Esophagus squamous epithelium (tissue), 5 donors: ENCODE data around the gene TUT1. TPM values are rescaled to one million over a fixed set of nuclear protein-coding genes. Genes with fewer than 3 reads are reported as not detected.
A peak's percentile ranks its signal among the peaks of the same experiment; 100 is the strongest.

ENCODE experiments used
- DNase-seq: peaks from one replicate; lab custom pipeline; 2025; lab: John Stamatoyannopoulos, UW
- H3K27ac ChIP-seq, 4 donors: fragments of 200-600 bp; sonication (generic); one replicate each; pipeline ENCODE4 v1.5.1; 2016 to 2019; ENCODE audit warnings: mild to moderate bottlenecking in 1 of 4
- H3K27me3 ChIP-seq, 4 donors: fragments of 200-600 bp; sonication (generic); 1 replicate in 3 of 4; 2 replicates in 1 of 4; pipeline versions ENCODE4 v1.5.1 to v1.6.0; 2017 to 2021; ENCODE audit warnings: antibody characterized with exemption in 1 of 4
- H3K36me3 ChIP-seq, 3 donors: fragments of 200-600 bp; sonication (generic); one replicate each; pipeline ENCODE4 v1.5.1; 2016 to 2019
- H3K4me1 ChIP-seq, 3 donors: fragments of 200-600 bp; sonication (generic); one replicate each; pipeline ENCODE4 v1.5.1; 2017 to 2019
- H3K4me3 ChIP-seq, 4 donors: fragments of 200-600 bp; sonication (generic); 1 replicate in 3 of 4; 2 replicates in 1 of 4; pipeline ENCODE4 v1.5.1; 2016 to 2019; ENCODE audit warnings: mild to moderate bottlenecking in 2 of 4, moderate library complexity in 1 of 4
- H3K9me3 ChIP-seq, 3 donors: fragments of 200-600 bp; sonication (generic); one replicate each; pipeline ENCODE4 v1.5.1; 2016 to 2019
- POLR2A ChIP-seq, 4 donors: fragments of 450-650 bp; IDR thresholded peaks; one replicate each; pipeline ENCODE4 v1.6.1; 2017; ENCODE audit warnings: antibody characterized with exemption in 4 of 4, mild to moderate bottlenecking in 4 of 4, moderate library complexity in 3 of 4
- WGBS, 2 donors: methylation state at CpG; one replicate each; pipeline ENCODE4 v1.1.5; 2018; 5-methylcytosine and 5-hydroxymethylcytosine counted together
- intact Hi-C: fragments of 100-400 bp; cut with DNase I; formaldehyde crosslinking; loops from one replicate; pipeline ENCODE4 v1.15.0; 2022
- total RNA-seq, 4 donors: library from RNA; depleted of rRNA; stranded (reverse); fragments of >200 nt; gene quantifications; one replicate each; pipeline ENCODE4 v1.1.0, GENCODE V29; 2016
- TF ChIP-seq, protein P1 (sequence below), 6 experiments: fragments of 450-650 bp in 4 of 6; fragments of 200-600 bp in 2 of 6; sonication (generic) in 2 of 6; IDR thresholded peaks; one replicate each; pipeline ENCODE4 v1.5.1; 2016 to 2019; ENCODE audit warnings: antibody characterized with exemption in 6 of 6, mild to moderate bottlenecking in 4 of 6, moderate library complexity in 4 of 6
- donor health status: DM: yes; HTN: yes; CAD: no.

TUT1 gene, protein sequence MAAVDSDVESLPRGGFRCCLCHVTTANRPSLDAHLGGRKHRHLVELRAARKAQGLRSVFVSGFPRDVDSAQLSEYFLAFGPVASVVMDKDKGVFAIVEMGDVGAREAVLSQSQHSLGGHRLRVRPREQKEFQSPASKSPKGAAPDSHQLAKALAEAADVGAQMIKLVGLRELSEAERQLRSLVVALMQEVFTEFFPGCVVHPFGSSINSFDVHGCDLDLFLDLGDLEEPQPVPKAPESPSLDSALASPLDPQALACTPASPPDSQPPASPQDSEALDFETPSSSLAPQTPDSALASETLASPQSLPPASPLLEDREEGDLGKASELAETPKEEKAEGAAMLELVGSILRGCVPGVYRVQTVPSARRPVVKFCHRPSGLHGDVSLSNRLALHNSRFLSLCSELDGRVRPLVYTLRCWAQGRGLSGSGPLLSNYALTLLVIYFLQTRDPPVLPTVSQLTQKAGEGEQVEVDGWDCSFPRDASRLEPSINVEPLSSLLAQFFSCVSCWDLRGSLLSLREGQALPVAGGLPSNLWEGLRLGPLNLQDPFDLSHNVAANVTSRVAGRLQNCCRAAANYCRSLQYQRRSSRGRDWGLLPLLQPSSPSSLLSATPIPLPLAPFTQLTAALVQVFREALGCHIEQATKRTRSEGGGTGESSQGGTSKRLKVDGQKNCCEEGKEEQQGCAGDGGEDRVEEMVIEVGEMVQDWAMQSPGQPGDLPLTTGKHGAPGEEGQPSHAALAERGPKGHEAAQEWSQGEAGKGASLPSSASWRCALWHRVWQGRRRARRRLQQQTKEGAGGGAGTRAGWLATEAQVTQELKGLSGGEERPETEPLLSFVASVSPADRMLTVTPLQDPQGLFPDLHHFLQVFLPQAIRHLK
- total RNA-seq: 10 to 100 TPM in 1 of 4 donors, 1 to 10 TPM in 3; 5.0 to 12.7 (median 8.0) TPM

DNA sequence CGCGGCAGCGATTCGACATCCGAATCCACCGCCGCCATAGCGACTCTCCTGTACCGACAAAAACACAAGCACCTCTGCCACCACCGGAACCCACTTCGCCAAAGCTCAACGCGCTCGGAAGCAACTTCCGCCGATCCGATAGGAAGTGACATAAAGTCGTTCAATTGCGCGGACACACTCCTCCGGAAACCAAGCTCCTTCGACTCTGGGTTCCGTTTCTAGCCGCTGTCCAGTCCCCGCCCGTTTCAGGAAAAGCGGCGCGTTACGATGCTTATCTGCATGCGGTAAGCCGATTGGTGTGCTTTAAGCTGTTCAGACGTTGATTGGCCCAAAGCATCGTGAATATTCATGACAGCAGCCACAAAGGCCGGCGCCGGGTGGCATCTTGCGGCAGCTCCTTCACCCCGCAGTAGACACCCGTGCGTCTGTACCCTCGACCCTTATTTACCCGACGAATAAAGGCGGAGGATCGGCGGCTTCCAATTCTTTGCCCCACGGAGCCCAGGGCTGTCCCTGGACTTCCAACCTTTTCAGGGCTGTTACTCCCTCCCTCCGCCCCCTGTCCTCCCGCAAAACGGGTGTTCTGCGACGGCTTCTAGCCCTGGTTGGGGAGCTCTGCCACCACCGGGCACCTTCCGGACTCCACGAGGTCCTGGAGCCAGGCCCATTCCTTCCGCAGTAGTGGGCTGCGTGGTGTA lies at the start of gene TUT1:
Gene TUT1 (minus strand): TSS at position 76 of the 698 bp plus-strand sequence. CDS start 38 bp downstream, at position 38.
- Histone ChIP-seq H3K27me3 (no peaks in the 10 kb centered on the region), H3K4me3 (peak within 1 kb of the TSS; percentile 52 to 84 (median 75)), H3K9me3 (no peaks in the 10 kb centered on the region), H3K36me3 (peaks cover 22 to 66% (median 26%) of the 10 kb centered on the region in 3 donors), H3K27ac (peak within 1 kb of the TSS; percentile 88 to 97 (median 96)), H3K4me1 (peaks cover 16 to 54% (median 24%) of the 10 kb centered on the region in 3 donors)
- 1% methylated on average over 16 to 19 of the region's 58 CpGs for WGBS, 2 donors
- peak; percentile 89 for DNase-seq
- intact Hi-C loops: no loop called here
- TF ChIP-seq, protein P1, sequence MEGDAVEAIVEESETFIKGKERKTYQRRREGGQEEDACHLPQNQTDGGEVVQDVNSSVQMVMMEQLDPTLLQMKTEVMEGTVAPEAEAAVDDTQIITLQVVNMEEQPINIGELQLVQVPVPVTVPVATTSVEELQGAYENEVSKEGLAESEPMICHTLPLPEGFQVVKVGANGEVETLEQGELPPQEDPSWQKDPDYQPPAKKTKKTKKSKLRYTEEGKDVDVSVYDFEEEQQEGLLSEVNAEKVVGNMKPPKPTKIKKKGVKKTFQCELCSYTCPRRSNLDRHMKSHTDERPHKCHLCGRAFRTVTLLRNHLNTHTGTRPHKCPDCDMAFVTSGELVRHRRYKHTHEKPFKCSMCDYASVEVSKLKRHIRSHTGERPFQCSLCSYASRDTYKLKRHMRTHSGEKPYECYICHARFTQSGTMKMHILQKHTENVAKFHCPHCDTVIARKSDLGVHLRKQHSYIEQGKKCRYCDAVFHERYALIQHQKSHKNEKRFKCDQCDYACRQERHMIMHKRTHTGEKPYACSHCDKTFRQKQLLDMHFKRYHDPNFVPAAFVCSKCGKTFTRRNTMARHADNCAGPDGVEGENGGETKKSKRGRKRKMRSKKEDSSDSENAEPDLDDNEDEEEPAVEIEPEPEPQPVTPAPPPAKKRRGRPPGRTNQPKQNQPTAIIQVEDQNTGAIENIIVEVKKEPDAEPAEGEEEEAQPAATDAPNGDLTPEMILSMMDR (IDR thresholded peaks at IDR 0.05): peak in 3 of 6 experiments; percentile 4 to 20 (median 19)
- peak in 3 of 4 donors; percentile 69 to 90 (median 79) for TF ChIP-seq POLR2A (IDR thresholded peaks at IDR 0.05)

DNA sequence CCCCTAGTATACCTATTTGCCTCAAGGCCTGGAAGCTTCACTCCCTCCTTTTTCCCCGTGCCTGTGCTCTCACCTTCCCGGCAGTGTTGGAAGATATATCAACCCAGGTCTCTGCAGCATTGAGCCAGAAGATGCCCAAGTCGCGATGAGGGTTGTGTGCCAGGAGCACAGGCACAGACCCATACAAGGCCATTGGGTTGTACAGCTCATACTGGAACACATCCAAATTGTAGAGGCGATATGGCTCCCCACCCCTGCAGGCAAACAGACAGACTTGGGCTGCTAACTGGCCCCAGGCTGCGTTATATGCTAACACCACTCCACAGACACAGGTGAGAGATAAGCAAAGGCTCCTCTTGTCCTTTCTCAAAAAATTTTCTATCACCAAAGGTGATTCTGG lies 41.2 kb upstream of the TUT1 start:
- H3K4me3 ChIP-seq: no peak overlapping the region
- peaks cover 41 to 100% (median 73%) of the 10 kb centered on the region in 3 donors for H3K36me3 ChIP-seq
- no peak for TF ChIP-seq POLR2A (IDR thresholded peaks at IDR 0.05)
- TF ChIP-seq, protein P1 (IDR thresholded peaks at IDR 0.05): no peak
- H3K9me3 ChIP-seq: no peaks in the 10 kb centered on the region
- no peaks in the 10 kb centered on the region for H3K4me1 ChIP-seq
- 83 to 93% methylated on average over 2 to 4 of the region's 6 CpGs for WGBS, 2 donors
- no peaks in the 10 kb centered on the region for H3K27me3 ChIP-seq
- no peak for DNase-seq
- intact Hi-C loops: no loop called here
- no peak overlapping the region for H3K27ac ChIP-seq

DNA sequence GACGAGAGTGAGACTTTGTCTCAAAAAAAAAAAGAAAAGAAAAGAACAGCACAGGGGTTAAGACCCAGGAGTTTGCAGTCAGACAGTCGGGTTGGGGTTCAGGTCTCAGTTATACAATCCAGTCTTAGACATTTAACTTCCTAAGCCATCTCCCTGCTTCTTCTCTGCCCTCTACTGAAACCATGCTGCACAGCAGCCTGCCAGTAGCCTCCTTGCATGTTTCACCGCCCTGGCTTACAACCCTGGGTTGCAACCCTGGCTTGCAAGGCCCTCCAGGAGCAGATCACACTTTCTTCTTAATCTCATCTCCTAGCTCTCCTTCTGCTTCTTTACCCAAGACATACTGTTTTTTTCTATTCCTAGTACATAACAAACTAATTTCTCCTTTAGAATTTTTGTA lies 36.4 kb upstream of the TUT1 start:
- WGBS, 2 donors: 65 to 82% methylated on average over 3 of the region's 3 CpGs
- Histone ChIP-seq H3K9me3 (no peaks in the 10 kb centered on the region), H3K27ac (no peak overlapping the region), H3K36me3 (peaks cover 43 to 84% (median 68%) of the 10 kb centered on the region in 3 donors), H3K4me1 (peaks cover 0 to under 1% (median 0%) of the 10 kb centered on the region in 3 donors), H3K27me3 (no peaks in the 10 kb centered on the region), H3K4me3 (no peak overlapping the region)
- intact Hi-C loops: no loop called here
- DNase-seq: no peak
- TF ChIP-seq, protein P1 (IDR thresholded peaks at IDR 0.05): peak in 1 of 6 experiments; percentile 20
- no peak for TF ChIP-seq POLR2A (IDR thresholded peaks at IDR 0.05)

DNA sequence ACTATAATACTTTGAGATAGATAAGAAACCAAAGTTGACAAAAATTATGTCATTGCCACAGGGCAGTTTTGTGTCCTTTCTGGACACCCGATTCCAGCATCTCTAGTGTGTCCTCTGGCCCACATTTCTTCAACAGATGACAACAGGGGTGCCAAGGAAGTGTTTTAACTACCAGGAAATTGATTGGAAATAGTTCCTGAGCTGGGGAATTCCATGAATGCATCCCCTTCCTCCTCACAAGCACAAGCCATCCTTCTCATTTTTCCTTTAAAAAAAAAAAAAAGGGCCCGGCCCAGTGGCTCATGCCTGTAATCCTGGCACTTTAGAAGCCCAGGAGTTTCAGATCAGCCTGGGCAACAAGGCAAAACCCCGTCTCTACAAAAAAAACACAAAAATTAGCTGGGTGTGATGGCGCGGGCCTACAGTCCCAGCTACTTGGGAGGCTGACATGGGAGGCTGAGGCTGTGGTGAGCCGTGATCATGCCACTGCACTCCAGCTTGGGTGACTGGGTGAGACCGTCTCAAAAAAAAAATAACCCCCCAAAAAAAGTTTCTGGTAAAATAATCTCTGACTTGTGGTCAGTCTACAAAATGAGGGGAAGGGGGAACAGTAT lies 31.3 kb upstream of the TUT1 start:
- 75 to 80% methylated on average over 7 of the region's 7 CpGs for WGBS, 2 donors
- no peaks in the 10 kb centered on the region for H3K27me3 ChIP-seq
- intact Hi-C loops: no loop called here
- H3K4me3 ChIP-seq: peak overlapping the region; percentile 58 to 82 (median 65)
- TF ChIP-seq, protein P1 (IDR thresholded peaks at IDR 0.05): no peak
- no peak for TF ChIP-seq POLR2A (IDR thresholded peaks at IDR 0.05)
- H3K4me1 ChIP-seq: peaks cover 12 to 38% (median 19%) of the 10 kb centered on the region in 3 donors
- H3K27ac ChIP-seq: peak overlapping the region; percentile 87 to 96 (median 90)
- peaks cover 22 to 36% (median 23%) of the 10 kb centered on the region in 3 donors for H3K36me3 ChIP-seq
- no peak for DNase-seq
- H3K9me3 ChIP-seq: no peaks in the 10 kb centered on the region
